HepG2 (cell line): ENCODE data around the gene PERP. TPM values are rescaled to one million over a fixed set of nuclear protein-coding genes. Genes with fewer than 3 reads are reported as not detected.
A peak's percentile ranks its signal among the peaks of the same experiment; 100 is the strongest.

Experiments
- ATM ChIP-seq: fragments of 450-650 bp; IDR thresholded peaks from 2 replicates; pipeline ENCODE4 v1.7.1; 2017; ENCODE audit warnings: mild to moderate bottlenecking, borderline replicate concordance
- ETV6 ChIP-seq: sonication (generic); formaldehyde crosslinking; conservative IDR thresholded peaks from 2 replicates; pipeline ENCODE4 v1.4.0; 2020; ENCODE audit warnings: missing genetic modification reagents
- MAFG ChIP-seq: sonication (generic); formaldehyde crosslinking; IDR thresholded peaks from 2 replicates; pipeline ENCODE4 v1.5.1; 2020; ENCODE audit warnings: mild to moderate bottlenecking, missing genetic modification reagents
- NR2F1 ChIP-seq, 2 experiments: fragments of 450-650 bp in 1 of 2; formaldehyde crosslinking in 1 of 2; IDR thresholded peaks; 2 replicates each; pipeline versions ENCODE4 v1.5.0 to v1.6.1; 2016 to 2020; ENCODE audit warnings: mild to moderate bottlenecking in 1 of 2, missing compliant biosample characterization in 1 of 2, missing genetic modification reagents in 1 of 2, moderate library complexity in 1 of 2
- POLR2AphosphoS2 ChIP-seq: IDR thresholded peaks from 2 replicates; pipeline ENCODE4 v1.6.1; 2011; ENCODE audit warnings: low read depth, low read length, improper control_type of control experiment
- PRPF4 ChIP-seq: fragments of 200-400 bp; formaldehyde crosslinking; IDR thresholded peaks from 2 replicates; pipeline ENCODE4 v1.6.1; 2016; ENCODE audit warnings: low read length, low read depth; ENCODE audit not compliant: poor library complexity, severe bottlenecking
- RCOR2 ChIP-seq: IDR thresholded peaks from 2 replicates; pipeline ENCODE4 v1.6.1; 2016; ENCODE audit warnings: missing biosample characterization, missing genetic modification reagents
- RFX3 ChIP-seq: IDR thresholded peaks from 2 replicates; pipeline ENCODE4 v1.6.1; 2016; ENCODE audit warnings: missing biosample characterization, missing genetic modification reagents
- TAF1 ChIP-seq: sonication (generic); formaldehyde crosslinking; IDR thresholded peaks from 2 replicates; pipeline ENCODE4 v1.4.0; 2020; ENCODE audit warnings: missing genetic modification reagents
- THAP11 ChIP-seq: IDR thresholded peaks from 2 replicates; pipeline ENCODE4 v1.6.1; 2016; ENCODE audit warnings: missing biosample characterization, missing genetic modification reagents
- ZNF607 ChIP-seq: sonication (generic); formaldehyde crosslinking; IDR thresholded peaks from 2 replicates; pipeline ENCODE4 v1.5.1; 2020; ENCODE audit warnings: missing genetic modification reagents, mild to moderate bottlenecking, borderline replicate concordance
- polyA plus RNA-seq, 8 experiments: library from polyadenylated mRNA; depleted of rRNA in 3 of 8; stranded (reverse) in 7 of 8; unstranded in 1 of 8; fragments of >200 nt; fragmentation: Illumina TruSeq in 4 of 8; extraction: Trizol in 4 of 8; gene quantifications; 2 replicates each; pipeline versions ENCODE4 v1.2.1 to v1.2.3, GENCODE V29; 2011 to 2016; ENCODE audit warnings: low read depth in 4 of 8, missing spikeins in 1 of 8, mixed read lengths in 1 of 8; ENCODE audit not compliant: insufficient read depth in 1 of 8
- total RNA-seq, 5 experiments: library from RNA; depleted of rRNA; stranded (reverse); fragments of >200 nt; fragmentation: Illumina TruSeq; extraction: Trizol; gene quantifications; 2 replicates each; pipeline ENCODE4 v1.2.3, GENCODE V29; 2016; ENCODE audit warnings: low read depth in 1 of 5
- TF ChIP-seq, protein P1 (sequence below): sonication (generic); formaldehyde crosslinking; IDR thresholded peaks from 2 replicates; pipeline ENCODE4 v1.4.0; 2020; ENCODE audit warnings: missing genetic modification reagents
- TF ChIP-seq, protein P2 (sequence below): sonication (generic); formaldehyde crosslinking; IDR thresholded peaks from one replicate; pipeline ENCODE4 v1.5.1; 2020; ENCODE audit warnings: mild to moderate bottlenecking, missing genetic modification reagents; ENCODE audit errors: not compliant biosample characterization
- TF ChIP-seq, protein P3 (sequence below): sonication (generic); formaldehyde crosslinking; IDR thresholded peaks from 2 replicates; pipeline ENCODE4 v1.4.0; 2020; ENCODE audit warnings: missing genetic modification reagents, mild to moderate bottlenecking, borderline replicate concordance
- TF ChIP-seq, protein P4 (sequence below): sonication (generic); formaldehyde crosslinking; IDR thresholded peaks from 2 replicates; pipeline ENCODE4 v1.4.0; 2020; ENCODE audit warnings: mild to moderate bottlenecking, missing genetic modification reagents

PERP gene
- total and polyA plus RNA-seq, 2 of the 13 experiments (the other 11 are each of a cell fraction or from before 2014, with no cell fraction given), result 26.0 to 53.0 TPM

DNA sequence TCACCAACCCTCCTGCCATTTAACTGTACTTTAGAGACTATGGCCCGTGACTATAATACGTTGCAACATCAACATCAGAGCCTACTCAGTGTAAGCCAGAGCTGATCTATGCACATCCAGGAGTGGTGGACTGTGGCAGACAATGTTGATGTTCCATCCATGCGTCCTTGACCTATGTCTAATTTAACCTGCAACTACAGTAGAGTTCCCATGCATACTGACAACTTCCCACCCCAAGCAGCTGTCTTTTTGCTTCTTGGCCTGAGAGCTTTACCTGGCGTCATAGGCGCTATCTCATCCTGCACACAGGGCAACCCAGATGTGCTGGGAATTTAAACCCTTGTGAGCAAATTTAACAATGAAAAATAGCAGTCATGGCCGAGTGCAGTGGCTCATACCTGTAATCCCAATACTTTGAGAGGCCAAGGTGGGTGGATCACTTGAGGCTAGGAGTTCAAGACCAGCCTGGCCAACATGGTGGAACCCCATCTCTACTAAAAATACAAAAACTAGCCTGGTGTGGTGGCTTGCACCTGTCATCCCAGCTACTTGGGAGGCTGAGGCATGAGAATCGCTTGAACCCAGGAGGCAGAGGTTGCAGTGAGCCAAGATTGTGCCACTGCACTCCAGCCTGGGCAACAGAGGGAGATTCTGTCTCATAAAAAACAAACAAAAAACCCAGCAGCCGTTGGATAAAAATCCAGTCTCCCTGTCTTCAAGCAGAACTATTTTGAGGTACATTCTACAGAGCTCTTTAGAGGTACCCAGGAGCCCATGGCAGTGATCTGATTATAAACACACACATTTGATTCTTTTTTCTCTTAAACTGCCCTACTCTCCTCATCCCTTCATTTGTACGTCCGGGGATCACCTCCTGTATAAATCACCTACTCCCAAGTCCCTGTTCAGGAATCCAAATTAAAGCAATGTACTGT, 22.0 kb downstream of the PERP start (continued):
- TF ChIP-seq, protein P1, sequence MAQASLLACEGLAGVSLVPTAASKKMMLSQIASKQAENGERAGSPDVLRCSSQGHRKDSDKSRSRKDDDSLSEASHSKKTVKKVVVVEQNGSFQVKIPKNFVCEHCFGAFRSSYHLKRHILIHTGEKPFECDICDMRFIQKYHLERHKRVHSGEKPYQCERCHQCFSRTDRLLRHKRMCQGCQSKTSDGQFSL (CRISPR knock-in tag), result no peak
- TF ChIP-seq, protein P2, sequence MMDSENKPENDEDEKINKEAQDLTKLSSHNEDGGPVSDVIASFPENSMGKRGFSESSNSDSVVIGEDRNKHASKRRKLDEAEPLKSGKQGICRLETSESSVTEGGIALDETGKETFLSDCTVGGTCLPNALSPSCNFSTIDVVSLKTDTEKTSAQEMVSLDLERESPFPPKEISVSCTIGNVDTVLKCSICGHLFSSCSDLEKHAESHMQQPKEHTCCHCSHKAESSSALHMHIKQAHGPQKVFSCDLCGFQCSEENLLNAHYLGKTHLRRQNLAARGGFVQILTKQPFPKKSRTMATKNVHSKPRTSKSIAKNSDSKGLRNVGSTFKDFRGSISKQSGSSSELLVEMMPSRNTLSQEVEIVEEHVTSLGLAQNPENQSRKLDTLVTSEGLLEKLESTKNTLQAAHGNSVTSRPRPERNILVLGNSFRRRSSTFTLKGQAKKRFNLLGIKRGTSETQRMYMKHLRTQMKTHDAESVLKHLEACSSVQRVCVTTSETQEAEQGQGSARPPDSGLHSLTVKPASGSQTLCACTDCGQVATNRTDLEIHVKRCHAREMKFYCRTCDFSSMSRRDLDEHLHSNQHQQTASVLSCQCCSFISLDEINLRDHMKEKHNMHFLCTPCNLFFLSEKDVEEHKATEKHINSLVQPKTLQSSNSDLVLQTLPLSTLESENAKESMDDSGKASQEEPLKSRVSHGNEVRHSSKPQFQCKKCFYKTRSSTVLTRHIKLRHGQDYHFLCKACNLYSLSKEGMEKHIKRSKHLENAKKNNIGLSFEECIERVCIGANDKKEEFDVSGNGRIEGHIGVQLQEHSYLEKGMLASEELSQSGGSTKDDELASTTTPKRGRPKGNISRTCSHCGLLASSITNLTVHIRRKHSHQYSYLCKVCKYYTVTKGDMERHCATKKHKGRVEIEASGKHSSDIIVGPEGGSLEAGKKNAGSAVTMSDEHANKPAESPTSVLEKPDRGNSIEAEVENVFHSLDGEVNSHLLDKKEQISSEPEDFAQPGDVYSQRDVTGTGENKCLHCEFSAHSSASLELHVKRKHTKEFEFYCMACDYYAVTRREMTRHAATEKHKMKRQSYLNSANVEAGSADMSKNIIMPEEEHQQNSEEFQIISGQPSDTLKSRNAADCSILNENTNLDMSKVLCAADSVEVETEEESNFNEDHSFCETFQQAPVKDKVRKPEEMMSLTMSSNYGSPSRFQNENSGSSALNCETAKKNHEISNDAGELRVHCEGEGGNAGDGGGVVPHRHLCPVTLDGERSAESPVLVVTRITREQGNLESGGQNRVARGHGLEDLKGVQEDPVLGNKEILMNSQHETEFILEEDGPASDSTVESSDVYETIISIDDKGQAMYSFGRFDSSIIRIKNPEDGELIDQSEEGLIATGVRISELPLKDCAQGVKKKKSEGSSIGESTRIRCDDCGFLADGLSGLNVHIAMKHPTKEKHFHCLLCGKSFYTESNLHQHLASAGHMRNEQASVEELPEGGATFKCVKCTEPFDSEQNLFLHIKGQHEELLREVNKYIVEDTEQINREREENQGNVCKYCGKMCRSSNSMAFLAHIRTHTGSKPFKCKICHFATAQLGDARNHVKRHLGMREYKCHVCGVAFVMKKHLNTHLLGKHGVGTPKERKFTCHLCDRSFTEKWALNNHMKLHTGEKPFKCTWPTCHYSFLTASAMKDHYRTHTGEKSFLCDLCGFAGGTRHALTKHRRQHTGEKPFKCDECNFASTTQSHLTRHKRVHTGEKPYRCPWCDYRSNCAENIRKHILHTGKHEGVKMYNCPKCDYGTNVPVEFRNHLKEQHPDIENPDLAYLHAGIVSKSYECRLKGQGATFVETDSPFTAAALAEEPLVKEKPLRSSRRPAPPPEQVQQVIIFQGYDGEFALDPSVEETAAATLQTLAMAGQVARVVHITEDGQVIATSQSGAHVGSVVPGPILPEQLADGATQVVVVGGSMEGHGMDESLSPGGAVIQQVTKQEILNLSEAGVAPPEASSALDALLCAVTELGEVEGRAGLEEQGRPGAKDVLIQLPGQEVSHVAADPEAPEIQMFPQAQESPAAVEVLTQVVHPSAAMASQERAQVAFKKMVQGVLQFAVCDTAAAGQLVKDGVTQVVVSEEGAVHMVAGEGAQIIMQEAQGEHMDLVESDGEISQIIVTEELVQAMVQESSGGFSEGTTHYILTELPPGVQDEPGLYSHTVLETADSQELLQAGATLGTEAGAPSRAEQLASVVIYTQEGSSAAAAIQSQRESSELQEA (CRISPR knock-in tag), result no peak
- no peak for TF ChIP-seq RFX3 (CRISPR knock-in tag)
- no peak for TF ChIP-seq TAF1 (CRISPR knock-in tag)
- no peak for TF ChIP-seq POLR2AphosphoS2
- TF ChIP-seq ETV6, result 0 out of 2 replicates have a peak, but pooled peaks have one; percentile 25
- TF ChIP-seq THAP11 (CRISPR knock-in tag), result peak; percentile 68
- TF ChIP-seq, protein P3, sequence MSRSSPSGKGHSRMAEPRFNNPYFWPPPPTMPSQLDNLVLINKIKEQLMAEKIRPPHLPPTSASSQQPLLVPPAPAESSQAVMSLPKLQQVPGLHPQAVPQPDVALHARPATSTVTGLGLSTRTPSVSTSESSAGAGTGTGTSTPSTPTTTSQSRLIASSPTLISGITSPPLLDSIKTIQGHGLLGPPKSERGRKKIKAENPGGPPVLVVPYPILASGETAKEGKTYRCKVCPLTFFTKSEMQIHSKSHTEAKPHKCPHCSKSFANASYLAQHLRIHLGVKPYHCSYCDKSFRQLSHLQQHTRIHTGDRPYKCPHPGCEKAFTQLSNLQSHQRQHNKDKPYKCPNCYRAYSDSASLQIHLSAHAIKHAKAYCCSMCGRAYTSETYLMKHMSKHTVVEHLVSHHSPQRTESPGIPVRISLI (CRISPR knock-in tag), result no peak
- TF ChIP-seq NR2F1 (CRISPR knock-in tag; IDR thresholded peaks at IDR 0.05), result peak; percentile 96 to 98
- no peak; the same call in 1 of the 2 replicates for TF ChIP-seq ZNF607
- no peak for TF ChIP-seq MAFG (CRISPR knock-in tag)
- TF ChIP-seq RCOR2 (CRISPR knock-in tag), result peak; percentile 59; the same call in 1 of the 2 replicates
- no peak for TF ChIP-seq PRPF4
- TF ChIP-seq, protein P4, sequence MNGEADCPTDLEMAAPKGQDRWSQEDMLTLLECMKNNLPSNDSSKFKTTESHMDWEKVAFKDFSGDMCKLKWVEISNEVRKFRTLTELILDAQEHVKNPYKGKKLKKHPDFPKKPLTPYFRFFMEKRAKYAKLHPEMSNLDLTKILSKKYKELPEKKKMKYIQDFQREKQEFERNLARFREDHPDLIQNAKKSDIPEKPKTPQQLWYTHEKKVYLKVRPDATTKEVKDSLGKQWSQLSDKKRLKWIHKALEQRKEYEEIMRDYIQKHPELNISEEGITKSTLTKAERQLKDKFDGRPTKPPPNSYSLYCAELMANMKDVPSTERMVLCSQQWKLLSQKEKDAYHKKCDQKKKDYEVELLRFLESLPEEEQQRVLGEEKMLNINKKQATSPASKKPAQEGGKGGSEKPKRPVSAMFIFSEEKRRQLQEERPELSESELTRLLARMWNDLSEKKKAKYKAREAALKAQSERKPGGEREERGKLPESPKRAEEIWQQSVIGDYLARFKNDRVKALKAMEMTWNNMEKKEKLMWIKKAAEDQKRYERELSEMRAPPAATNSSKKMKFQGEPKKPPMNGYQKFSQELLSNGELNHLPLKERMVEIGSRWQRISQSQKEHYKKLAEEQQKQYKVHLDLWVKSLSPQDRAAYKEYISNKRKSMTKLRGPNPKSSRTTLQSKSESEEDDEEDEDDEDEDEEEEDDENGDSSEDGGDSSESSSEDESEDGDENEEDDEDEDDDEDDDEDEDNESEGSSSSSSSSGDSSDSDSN (CRISPR knock-in tag), result peak; percentile 60; the same call in 1 of the 2 replicates
- no peak for TF ChIP-seq ATM
